MM.1S (cell line): ENCODE data around the gene VTN.

ENCODE experiments used
- CTCF ChIP-seq: fragments of 300-600 bp; sonication (generic); IDR thresholded peaks from 2 replicates; pipeline ENCODE4 v1.5.1; 2016; ENCODE audit warnings: antibody characterized with exemption, low read length, mixed read lengths
- EZH2 ChIP-seq: fragments of 300-600 bp; sonication (generic); optimal IDR thresholded peaks from 2 replicates; pipeline ENCODE3; 2017; ENCODE audit warnings: low read depth, mild to moderate bottlenecking, antibody characterized with exemption, low read length, mixed read lengths
- EZH2phosphoT487 ChIP-seq: fragments of 300-600 bp; sonication (generic); IDR thresholded peaks from 2 replicates; pipeline ENCODE4 v1.6.1; 2018; ENCODE audit warnings: antibody characterized with exemption, low read length

- no peak for TF ChIP-seq CTCF
- no peak for TF ChIP-seq EZH2
- no peak for TF ChIP-seq EZH2phosphoT487
These were observed 35.7 kb upstream of the VTN start, which contains the start of gene SLC46A1 for GRCh38 chr17:28405632-28406472.
